Measurements from ENCODE around the gene SYNJ2.

DNA sequence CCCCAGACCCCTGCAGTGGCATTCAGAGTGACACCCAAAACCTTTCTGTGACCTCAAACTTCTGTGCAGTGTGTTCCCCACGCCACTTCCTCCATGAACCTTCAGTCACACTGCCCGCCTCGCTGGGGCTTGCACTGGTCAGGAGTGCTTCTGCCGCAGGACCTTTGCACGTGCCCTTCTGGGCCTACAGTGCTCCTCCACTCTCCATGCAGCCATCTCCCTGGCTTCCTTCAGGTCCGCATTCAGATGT is 27.1 kb downstream of the SYNJ2 start:
- TF ChIP-seq, protein P1, sequence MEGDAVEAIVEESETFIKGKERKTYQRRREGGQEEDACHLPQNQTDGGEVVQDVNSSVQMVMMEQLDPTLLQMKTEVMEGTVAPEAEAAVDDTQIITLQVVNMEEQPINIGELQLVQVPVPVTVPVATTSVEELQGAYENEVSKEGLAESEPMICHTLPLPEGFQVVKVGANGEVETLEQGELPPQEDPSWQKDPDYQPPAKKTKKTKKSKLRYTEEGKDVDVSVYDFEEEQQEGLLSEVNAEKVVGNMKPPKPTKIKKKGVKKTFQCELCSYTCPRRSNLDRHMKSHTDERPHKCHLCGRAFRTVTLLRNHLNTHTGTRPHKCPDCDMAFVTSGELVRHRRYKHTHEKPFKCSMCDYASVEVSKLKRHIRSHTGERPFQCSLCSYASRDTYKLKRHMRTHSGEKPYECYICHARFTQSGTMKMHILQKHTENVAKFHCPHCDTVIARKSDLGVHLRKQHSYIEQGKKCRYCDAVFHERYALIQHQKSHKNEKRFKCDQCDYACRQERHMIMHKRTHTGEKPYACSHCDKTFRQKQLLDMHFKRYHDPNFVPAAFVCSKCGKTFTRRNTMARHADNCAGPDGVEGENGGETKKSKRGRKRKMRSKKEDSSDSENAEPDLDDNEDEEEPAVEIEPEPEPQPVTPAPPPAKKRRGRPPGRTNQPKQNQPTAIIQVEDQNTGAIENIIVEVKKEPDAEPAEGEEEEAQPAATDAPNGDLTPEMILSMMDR (IDR thresholded peaks at IDR 0.05; ENCODE audit: low read length), result no peak
- no peak for TF ChIP-seq EZH2 (IDR thresholded peaks at IDR 0.05; ENCODE audit: borderline replicate concordance, low read length)
